Measurements from ENCODE around the gene SH2D6.

Gene SH2D6

DNA sequence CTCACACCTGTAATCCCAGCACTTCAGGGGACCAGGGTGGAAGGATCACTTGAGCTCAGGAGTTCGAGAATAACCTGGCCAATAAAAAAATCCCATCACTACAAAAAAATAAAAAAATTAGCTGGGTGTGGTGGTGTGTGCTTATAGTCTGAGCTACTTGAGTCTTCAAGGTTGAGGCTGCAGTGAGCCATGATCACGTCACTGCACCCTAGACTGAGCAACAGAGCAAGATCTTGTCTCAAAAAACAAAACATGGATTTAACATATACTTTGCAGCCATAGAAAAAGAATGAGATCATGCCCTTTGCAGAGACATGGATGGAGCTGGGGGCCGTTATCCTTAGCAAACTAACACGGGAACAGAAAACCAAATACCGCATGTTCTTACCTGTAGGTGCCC lies 22.2 kb downstream of the SH2D6 start:
- no peak for DNase-seq (ENCODE audit: low spot score)

DNA sequence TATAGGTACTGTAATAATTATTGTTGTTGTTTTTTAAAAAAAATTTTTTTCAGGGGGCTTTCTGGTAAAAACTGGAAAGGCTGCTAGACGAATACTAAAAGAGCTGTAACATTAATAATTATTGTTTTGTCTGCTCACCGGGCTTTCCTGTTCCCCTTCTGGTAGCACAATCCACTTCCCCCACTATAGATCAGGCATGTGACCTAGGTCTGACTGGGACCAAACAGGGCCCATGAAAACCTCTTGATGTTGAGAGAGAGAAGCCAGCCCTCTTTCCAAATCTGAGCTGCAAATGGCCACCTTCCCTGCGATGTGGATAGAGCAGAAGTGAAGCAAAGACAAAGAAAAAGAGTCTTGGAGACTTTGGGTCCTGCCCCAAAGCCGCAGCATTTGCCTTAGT lies 23.4 kb downstream of the SH2D6 start:
- DNase-seq (ENCODE audit: low spot score): no peak

DNA sequence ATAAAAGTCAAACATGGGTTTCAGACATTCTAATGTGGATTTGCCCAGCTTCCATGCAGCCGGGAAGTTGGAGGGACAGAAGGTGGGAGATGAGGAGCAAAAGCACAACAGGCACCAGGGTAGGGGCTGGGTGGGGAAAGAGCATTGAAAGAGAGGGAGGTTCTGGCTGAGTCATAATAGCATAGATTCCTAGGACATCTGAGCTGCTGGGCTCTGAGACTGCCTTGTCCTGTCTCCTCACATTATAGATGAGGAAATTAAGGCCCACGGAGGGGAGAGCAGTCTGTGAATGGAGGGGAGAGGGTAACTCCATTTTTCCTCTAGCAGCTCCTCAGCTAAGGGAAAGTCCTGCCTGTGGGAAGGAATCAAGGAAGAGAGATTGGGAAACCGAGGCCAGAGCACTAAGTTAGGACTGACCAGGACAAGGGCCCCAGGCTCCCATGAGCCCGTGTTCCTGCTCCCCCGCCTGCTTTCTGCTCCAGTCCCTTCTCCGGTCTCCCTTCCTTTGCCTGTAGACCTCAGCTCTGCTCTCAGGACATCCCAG lies 26.2 kb downstream of the SH2D6 start:
- DNase-seq (ENCODE audit: low spot score): no peak

DNA sequence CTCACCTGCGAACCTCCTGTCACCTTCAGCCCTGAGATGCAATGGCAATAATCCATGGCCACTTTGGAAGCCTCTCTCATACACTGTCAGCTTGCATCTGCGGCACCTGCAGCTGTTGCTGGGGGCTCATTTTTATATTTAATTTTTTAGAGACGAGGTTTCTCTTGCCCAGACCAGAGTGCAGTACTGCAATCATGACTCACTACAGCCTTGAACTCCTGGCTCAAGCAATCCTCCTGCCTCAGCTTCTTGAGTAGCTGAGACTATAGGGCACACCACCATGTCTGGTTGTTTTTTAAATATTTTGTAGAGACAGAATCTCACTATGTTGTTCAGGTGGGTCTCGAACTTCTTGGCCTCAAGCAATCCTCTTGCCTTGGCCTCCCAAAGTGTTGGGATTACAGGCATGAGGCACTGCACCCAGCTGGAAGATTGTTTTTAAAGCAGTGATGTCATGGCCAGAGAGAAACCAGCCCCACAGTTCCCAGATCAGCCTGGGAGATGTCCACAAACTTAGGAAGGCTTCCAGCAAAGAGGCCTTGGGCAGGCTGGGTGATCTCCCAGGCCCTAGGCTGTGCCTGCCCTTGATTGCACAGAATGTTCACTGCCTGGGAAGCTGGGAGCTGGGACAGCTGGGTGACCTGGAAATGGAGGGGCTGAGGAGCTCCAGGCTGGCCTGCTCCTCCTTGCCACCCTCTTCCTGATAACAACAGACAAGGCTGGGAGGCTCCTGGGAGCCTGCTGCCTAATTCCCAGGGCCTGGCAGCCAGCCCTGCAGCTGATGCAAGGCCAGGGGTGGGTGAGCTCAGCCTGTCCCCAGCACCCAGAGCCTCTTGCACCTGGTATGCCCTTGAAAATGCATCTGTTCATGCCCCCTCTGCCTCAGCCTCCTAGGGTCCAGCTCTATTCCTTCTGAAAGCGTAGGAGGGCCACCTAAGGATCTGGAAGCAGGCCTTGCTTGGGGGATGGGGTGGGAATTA lies 27.1 kb downstream of the SH2D6 start:
- peak; percentile 84 for DNase-seq (ENCODE audit: low spot score)

DNA sequence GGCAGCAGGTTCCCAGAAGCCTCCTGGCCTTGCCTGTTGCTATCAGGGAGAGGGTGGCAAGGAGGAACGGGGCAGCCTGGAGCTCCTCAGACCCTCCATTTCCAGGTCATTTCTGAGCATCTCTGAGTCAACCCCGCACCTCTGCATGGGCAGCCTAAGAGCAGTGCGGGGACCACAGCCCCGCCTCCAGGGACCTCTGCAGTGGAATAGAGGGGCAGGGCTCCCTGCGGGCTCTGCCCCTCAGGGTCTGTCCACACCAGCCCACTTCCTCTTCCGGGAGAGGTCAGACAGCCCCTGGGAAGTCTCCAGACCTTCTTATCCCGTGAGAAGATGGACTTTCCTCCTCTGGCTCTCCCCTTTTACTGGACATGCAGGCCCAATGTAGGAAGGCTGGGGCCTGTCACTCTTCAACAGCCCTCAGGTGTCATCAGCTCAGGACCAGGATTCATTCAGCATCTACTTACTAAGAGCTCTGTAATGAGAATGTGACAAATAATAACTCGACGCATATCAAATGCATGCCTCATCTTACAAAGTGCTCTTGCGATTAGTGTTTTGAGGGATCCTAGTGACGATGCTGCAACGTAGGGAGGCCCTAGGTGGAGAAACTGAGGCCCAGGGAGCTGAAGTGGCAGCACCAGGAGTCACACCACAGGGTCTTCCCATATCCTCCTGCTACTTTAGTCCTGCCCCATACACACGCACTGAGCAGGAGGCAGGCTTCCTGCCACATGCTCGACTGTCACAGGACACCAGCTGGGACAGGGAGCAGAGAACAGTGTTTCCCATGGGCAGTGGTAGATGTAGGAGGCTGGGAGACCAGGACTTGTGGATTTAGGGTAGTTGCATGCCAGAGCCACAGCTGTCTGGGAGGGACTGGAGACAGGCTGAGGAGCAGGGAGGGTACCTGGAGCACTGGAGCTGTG lies 28.0 kb downstream of the SH2D6 start:
- DNase-seq (ENCODE audit: low spot score): no peak

DNA sequence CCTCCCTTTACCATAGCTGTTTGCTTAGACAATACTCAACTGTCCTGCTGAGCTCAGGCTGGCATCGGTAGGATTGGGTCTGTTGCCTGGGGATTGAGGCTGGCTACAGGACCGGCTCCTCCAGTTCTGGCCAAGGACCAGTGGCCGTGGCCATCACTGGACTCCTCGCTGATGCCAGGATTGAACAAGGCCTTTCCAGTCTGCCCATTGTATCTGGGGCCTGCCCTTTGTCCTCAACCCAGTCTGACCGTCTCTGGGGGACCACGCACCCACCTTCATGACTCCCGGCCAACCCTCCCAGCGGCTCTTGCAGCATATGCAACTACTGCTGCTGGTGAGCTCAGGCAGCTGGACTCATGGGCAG lies 28.7 kb downstream of the SH2D6 start:
- no peak for DNase-seq (ENCODE audit: low spot score)

DNA sequence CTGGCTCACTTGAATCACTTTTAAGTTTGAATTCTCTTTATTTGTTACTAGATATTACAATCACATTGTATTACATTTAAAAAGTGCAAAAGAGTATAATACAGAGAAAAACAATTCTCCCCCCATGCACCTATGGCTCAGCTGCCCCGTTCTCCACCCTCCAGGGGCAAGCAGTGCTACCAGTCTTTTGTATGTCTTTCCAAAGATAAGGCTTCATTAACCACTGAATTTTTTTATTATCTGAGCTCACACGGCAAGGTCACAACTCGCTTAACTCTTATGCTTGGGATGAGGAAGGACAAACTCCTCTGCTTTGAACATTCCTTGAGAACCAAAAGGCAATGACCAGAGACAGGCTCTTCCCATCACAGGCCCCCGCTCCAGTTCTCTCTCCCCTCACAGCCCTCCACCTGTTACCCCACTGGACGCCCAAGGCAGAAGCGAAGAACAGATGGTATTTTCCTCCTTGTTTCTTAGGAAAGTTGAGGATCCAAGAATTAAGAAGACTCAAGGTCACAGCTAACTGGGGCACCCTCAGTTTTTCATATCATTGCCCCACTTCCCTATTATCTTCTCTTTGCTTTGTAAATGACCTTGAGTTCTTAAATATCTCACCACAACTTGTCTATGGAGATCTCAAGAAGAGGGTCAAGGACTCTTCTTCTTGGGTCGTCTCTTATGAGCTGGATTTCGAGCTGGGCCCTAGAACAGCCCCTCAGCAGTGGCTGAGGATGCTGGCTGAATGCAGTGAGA lies 30.1 kb downstream of the SH2D6 start:
- no peak for DNase-seq (ENCODE audit: low spot score)

DNA sequence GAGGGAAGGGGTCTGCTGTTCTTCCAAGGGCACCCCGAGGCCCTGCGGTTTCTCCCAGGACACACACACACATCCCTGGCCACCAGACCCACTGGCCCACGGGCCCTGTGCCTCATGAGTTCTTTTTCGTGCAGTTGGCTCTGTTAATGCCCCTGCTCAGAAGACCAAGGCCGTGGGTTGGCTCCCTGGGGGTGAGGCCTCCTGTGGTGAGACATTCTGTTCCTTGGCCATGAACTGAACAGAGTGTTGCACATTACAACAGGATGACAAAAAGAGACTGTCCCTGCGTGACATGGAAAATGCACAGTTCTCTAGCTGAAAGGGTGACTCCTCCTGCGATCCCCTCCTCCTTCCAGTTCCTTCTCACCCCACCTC lies 30.7 kb downstream of the SH2D6 start:
- no peak for DNase-seq (ENCODE audit: low spot score)

DNA sequence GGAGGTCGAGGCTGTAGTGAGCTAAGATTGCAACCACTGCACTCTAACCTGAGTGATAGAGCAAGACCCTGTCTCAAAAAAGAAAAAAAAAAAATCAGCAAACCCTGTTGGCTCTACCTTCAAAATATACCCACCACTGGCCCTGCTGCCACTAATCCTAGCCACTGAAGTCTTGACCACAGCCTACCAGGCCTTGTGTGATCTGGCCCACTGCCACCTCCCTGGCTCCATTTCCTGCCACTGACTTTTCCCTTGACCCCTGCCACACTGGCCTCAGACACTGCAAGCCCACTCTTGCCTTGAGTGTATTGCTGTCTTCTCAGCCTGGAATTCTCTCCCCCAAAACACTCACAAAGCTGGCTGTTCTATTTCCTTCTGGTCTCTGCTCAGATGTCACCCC lies 33.7 kb downstream of the SH2D6 start:
- DNase-seq (ENCODE audit: low spot score): no peak

DNA sequence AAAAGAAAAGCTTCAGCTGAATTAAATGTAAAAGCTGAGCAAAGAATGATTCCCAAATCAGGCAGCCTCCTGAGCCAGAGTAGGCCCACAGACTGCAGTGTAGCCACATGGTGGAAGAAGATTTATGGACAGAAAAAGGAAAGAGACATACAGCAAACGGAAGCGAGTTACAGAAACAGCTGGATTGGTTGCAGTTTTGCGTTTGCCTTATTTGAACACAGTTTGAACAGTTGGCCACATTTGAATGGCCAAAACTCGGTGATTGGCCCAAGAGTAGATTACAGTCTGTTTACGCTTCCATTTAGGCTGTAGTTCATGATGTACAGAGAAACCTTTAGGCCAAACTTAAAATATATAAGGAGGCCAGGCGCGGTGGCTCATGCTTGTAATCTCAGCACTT lies 35.1 kb downstream of the SH2D6 start:
- DNase-seq (ENCODE audit: low spot score): no peak

DNA sequence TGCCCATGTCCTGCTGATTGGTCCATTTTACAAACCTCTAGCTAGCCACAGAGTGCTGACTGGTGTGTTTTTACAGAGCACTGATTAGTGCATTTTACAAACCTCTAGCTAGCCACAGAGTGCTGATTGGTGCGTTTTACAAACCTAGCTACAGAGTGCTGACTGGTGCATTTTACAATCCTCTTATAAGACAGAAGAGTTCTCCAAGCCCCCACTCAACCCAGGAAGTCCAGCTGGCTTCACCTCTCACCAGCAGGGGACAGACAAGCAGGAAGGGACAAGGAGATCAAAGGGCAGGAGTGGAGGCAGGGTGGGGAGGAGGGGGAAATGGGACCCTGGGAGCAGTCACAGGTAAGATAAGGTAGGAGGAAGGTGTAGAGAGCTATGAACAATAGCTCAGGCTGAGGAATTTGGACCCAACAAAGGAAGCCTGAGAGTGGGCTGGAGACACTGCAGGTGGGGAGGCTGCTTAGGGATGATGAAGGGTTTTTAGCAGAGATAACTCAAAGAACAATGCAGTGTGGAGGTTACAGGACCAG lies 37.1 kb downstream of the SH2D6 start:
- DNase-seq (ENCODE audit: low spot score): peak; percentile 36

DNA sequence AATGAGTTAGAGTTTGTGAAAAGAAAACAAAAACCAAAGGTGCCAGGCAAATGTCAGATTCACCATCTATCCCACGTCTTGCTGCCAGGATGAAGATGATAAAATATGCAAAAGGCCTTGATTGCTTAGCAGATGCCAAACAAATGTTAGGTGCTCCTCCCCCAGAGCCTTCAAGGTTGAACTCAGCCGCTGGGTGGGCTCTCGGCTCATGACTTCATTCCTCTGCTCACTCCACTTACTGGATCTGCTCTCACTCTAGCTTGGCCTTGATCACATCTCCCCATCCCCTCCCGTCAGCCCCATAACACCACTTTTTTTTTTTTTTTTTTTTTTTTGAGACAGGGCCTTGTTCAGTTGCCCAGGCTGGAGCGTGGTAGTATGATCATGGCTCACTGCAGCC lies 38.5 kb downstream of the SH2D6 start:
- DNase-seq (ENCODE audit: low spot score): no peak

DNA sequence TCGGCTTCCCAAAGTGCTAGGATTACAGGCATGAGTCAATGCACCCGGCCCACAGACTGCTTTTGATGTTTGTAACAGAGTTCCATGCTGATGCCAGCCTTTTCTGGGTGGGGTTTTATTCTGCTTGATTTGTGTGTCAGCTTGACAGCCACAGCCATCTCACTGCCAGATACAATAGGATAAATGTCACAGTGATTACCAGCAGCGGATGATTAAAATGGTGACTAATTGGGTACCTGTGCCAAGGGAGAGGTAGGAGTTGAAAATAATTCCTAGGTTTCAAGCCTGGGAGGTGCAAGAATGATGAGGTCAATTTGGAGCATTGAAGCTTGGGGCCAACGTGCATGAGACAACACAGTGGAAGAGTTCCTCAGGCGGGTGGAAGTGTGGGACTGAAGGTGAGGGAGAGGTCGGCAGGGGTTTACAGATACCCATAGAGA lies 39.4 kb downstream of the SH2D6 start:
- DNase-seq (ENCODE audit: low spot score): peak; percentile 93

DNA sequence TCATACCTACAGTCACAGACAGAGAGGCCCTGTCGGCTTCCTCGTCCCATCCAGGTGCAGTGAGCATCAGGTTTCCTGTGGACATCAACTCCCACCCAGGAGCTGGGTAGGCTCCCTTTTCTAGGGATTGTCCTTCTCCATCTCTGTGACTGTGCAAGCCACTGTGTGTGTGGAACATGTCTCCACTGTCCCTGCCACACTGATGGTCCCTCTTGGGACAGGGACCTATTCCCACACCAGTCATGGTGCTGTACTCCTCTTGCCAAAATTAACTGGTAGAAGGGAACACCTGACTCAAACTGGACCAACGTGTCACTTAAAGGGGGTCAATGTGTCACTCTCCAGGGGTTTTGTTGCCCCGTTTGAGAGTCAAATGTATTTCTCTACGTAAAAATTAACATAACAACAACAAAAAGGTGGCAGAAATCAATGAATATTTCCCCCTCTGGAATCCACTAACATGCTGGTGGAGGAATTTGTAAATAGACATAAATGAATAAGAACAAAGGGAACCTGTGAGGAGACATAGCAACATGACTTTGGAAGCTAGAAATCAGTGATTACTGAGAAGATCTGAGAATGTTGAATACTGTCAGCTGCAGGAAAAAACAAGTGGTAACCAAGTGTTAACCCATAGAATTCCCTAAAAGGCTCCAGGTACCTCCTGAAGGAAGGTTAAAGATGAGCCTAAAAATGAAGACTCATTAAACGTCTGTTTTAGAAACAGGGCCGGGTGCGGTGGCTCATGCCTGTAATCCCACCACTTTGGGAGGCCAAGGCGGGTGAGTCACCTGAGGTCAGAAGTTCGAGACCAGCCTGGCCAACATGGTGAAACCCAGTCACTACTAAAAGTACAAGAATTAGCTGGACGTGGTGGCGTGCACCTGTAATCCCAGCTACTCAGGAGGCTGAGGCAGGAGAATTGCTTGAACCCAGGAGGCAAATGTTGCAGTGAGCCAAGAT lies 40.4 kb downstream of the SH2D6 start:
- no peak for DNase-seq (ENCODE audit: low spot score)

DNA sequence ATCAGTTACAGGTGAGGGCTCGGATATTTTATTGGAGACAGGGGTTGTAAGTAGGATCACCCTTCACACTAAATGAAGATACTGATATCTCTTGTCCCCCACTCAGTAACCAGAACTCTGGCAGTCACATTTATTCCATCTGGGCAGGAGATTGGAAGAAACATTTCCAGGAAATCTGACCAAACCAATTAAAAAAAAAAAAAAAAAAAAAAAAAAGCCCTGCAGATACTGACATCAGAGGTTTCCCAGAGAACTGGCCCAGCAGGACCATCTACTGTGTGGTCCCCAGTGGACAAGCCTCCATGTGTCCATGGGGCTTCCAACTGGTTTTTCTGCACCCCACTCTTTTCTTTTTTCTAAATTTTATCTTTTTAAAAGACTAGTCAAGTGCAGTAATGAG lies 41.3 kb downstream of the SH2D6 start:
- DNase-seq (ENCODE audit: low spot score): no peak

DNA sequence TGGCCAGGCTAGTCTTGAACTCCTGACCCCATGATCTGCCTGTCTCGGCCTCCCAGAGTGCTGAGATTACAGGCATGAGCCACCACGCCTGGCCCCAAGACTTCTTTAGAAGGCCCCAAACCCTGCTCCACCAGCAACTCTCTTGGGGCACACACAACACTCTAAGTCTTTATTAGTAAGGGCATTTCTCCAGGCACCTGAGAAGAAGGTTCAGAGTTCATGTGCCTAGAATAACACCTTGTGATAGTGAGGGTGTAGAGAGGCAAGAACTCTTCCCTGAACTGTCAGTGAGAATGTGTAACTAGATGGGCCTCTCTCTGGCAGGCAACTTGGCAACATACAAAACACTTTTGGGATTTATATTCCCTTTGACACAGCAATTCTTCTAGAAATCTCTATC lies 43.8 kb downstream of the SH2D6 start:
- no peak for DNase-seq (ENCODE audit: low spot score)

DNA sequence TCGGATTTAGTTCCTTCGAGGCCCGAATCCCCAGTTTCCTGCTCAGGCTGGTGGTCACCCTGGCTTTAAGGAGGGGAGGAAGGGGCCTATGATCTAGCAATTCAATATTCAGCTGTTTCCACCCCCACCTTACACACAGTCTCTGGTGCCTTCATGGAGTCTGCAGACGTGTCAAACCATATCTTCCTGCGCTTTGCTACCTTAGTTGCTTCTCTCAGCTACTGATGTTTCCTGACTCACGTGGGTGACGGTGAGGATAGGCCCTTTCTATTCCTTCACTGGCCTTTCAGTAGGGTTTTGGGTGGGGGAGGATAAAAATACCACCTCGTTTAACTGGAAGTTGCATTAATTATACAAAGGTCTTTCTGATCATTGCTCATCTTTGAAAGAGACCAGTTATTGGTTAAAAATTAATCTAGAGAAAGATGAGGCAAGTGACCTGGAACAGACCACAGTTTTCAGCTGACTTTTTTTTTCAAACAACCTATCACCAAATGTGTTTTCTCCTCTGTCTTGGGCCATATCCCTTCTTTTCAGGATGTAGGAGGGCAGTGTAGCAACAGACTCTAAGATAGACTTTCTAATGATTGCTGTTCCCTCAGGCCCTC lies 49.7 kb downstream of the SH2D6 start:
- peak; percentile 80 for DNase-seq (ENCODE audit: low spot score)

DNA sequence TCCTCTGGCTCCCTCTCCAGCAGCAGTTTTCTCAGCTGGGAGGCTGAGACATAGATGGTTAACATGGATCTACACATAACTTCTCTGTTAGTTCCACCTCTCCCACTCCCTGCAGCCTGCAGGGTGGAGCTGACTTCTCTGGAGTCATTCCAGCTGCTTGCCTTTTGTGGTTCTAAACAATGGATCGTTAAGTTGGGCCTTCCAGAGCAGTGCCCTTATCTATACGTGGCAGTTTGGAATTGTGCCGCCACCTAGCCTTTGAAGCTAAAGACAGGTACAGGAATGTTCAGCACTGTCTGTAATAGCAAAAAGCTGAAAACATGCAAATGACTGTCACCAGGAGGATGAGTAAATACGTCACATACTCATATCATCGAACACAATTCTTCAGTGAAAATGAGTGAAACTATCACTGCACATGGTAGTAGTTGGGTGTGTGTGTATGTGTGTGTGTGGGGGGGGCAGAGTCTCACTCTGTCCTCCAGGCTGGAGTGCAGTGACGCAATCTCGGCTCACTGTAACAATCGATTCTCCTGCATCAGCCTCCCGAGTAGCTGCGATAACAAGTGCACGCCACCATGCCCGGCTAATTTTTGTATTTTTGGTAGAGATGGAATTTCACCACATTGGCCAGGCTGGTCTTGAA lies 50.3 kb downstream of the SH2D6 start:
- DNase-seq (ENCODE audit: low spot score): peak; percentile 99

All from SW480 (cell line).